ACC112 (cell line): Measurements from ENCODE around the gene RAD51.

ENCODE experiments used
- H2AFZ ChIP-seq: fragments of 200-600 bp; sonication (generic); one replicate; pipeline ENCODE4 v1.6.0; 2017; ENCODE audit warnings: antibody characterized with exemption, low read length; ENCODE audit not compliant: unreplicated experiment
- H3K27ac ChIP-seq: fragments of 200-600 bp; sonication (generic); 2 replicates; pipeline ENCODE4 v1.5.1; 2014; ENCODE audit warnings: low read depth, mild to moderate bottlenecking, antibody characterized with exemption, low read length, moderate library complexity
- H3K27me3 ChIP-seq: fragments of 200-600 bp; sonication (generic); 2 replicates; pipeline ENCODE4 v1.6.1; 2014; ENCODE audit warnings: mild to moderate bottlenecking, antibody characterized with exemption, low read length, moderate library complexity, mixed read lengths; ENCODE audit not compliant: insufficient read depth
- H3K36me3 ChIP-seq: fragments of 200-600 bp; sonication (generic); 2 replicates; pipeline ENCODE4 v1.6.1; 2016; ENCODE audit warnings: mild to moderate bottlenecking, antibody characterized with exemption, low read length, moderate library complexity, mixed read lengths; ENCODE audit not compliant: insufficient read depth
- H3K4me1 ChIP-seq: fragments of 200-600 bp; sonication (generic); one replicate; pipeline ENCODE4 v1.6.1; 2016; ENCODE audit warnings: low read length, mixed read lengths; ENCODE audit not compliant: insufficient read depth, unreplicated experiment, control insufficient read depth
- H3K4me3 ChIP-seq: fragments of 200-600 bp; sonication (generic); 2 replicates; pipeline ENCODE4 v1.5.1; 2014; ENCODE audit warnings: mild to moderate bottlenecking, low read depth, low read length
- H3K79me2 ChIP-seq: fragments of 200-600 bp; sonication (generic); one replicate; pipeline ENCODE4 v1.6.0; 2016; ENCODE audit warnings: low read length; ENCODE audit not compliant: control insufficient read depth, unreplicated experiment, insufficient read depth

Gene RAD51

DNA sequence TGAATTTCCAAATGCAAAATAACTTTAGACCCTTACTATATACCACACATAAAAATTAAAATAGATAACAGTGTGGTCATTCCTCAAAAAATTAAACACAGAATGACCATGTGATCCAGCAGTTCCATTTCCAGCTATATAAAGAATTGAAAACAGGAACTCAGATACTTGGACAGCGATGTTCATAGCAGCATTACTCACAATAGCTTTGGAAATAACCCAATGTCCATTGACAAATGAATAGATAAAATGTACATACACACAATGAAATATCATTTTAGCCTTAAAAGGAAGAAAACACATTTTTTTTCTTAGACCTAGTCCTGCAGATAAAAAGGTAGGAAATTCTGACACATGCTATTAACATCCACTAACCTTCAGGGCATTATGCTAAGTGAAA, 26.7 kb downstream of the RAD51 start:
- H3K27ac ChIP-seq = no peak overlapping the region
- no peak overlapping the region for H2AFZ ChIP-seq
- no peaks in the 10 kb centered on the region for H3K27me3 ChIP-seq
- H3K79me2 ChIP-seq = no peaks in the 10 kb centered on the region
- no peak overlapping the region for H3K4me3 ChIP-seq
- H3K36me3 ChIP-seq = peaks cover 8% of the 10 kb centered on the region
- H3K4me1 ChIP-seq = no peaks in the 10 kb centered on the region

GRCh38 chr15:40722354-40722753, 27.4 kb downstream of the RAD51 start:
- H3K79me2 ChIP-seq = no peaks in the 10 kb centered on the region
- no peak overlapping the region for H3K4me3 ChIP-seq
- no peak overlapping the region for H3K27ac ChIP-seq
- no peaks in the 10 kb centered on the region for H3K27me3 ChIP-seq
- H3K36me3 ChIP-seq = peaks cover 8% of the 10 kb centered on the region
- H3K4me1 ChIP-seq = no peaks in the 10 kb centered on the region
- H2AFZ ChIP-seq = no peak overlapping the region

DNA sequence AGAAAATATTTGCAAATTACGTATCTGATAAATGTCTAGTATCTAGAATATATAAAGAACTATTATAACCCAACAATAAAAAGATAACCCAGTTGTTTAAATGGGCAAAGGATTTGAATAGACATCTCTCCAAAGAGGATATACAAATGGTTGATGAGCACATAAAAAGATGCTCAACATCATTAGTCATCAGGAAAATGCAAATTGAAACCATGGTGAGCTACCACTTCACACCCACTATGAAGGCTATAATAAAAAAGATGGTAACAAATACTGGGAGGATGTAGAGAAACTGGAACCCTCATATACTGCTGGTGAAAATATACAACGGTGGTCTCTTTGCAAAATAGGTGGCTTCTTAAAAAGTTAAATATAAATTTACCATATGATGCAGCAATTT, 28.0 kb downstream of the RAD51 start:
- no peaks in the 10 kb centered on the region for H3K27me3 ChIP-seq
- no peak overlapping the region for H3K4me3 ChIP-seq
- no peaks in the 10 kb centered on the region for H3K4me1 ChIP-seq
- H2AFZ ChIP-seq = no peak overlapping the region
- no peak overlapping the region for H3K27ac ChIP-seq
- H3K36me3 ChIP-seq = peaks cover 8% of the 10 kb centered on the region
- no peaks in the 10 kb centered on the region for H3K79me2 ChIP-seq

DNA sequence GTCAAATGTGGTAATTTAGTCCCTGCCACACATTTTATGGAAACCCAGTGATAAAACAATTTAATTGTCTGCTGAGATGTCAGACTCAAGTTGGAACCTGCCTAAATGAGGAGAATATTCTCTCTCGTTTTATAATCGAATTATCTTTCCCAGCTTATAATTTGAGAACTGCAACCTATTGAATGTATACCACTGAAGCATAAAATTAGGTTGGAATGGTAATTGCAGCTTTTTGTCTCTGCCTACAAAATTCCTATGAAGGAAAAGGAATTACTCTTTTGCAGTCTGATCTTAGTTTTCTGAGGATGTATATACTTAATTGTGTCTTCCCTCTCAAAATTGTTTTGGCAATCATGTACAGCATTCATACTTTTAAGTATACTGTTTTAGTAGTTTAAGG, 28.9 kb downstream of the RAD51 start:
- no peaks in the 10 kb centered on the region for H3K4me1 ChIP-seq
- H2AFZ ChIP-seq = no peak overlapping the region
- no peak overlapping the region for H3K27ac ChIP-seq
- peaks cover 10% of the 10 kb centered on the region for H3K36me3 ChIP-seq
- no peaks in the 10 kb centered on the region for H3K79me2 ChIP-seq
- H3K4me3 ChIP-seq = no peak overlapping the region
- no peaks in the 10 kb centered on the region for H3K27me3 ChIP-seq

GRCh38 chr15:40731034-40731433, 36.1 kb downstream of the RAD51 start:
- H3K79me2 ChIP-seq = no peaks in the 10 kb centered on the region
- H3K4me3 ChIP-seq = no peak overlapping the region
- no peaks in the 10 kb centered on the region for H3K4me1 ChIP-seq
- no peaks in the 10 kb centered on the region for H3K27me3 ChIP-seq
- no peak overlapping the region for H2AFZ ChIP-seq
- H3K27ac ChIP-seq = no peak overlapping the region
- H3K36me3 ChIP-seq = peaks cover 30% of the 10 kb centered on the region

DNA sequence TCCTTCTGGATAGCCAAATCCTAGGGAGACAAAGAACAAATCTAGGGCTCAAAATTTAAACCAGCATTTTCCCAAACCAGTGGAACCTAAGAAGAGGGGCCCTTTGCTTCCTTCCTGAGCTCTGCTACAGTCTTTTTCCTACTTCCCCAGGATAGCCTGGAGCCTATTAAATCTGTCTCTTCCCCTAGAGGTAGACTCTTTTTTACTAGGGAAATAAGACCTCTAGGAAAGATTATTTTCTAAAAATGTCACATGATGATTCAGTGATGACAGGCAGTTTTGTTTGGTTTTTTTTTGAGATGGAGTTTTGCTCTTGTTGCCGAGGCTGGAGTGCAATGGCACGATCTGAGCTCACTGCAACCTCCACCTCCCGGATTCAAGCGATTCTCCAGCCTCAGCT, 41.6 kb downstream of the RAD51 start:
- H3K79me2 ChIP-seq = no peaks in the 10 kb centered on the region
- no peak overlapping the region for H2AFZ ChIP-seq
- no peak overlapping the region for H3K27ac ChIP-seq
- no peaks in the 10 kb centered on the region for H3K27me3 ChIP-seq
- no peak overlapping the region for H3K4me3 ChIP-seq
- H3K36me3 ChIP-seq = peaks cover 19% of the 10 kb centered on the region
- H3K4me1 ChIP-seq = no peaks in the 10 kb centered on the region

DNA sequence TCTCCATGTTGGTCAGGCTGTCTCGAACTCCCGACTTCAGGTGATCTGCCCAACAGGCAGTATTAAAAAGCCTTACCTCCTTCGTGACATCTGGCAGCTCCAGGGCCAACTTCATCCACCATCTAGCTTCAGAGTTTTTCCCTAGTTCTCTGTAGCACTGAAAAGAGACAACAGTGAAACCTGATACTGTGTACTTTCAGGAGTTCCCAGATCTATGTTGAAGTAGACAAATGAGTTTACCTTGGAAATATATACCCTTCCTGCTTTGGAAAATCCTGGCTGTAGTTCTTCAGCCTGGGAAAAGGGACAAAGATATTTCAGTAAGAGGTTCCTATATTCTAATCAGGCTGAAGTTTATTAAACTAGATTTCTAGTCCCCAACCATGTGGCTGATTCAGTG, 42.1 kb downstream of the RAD51 start:
- no peak overlapping the region for H3K4me3 ChIP-seq
- no peak overlapping the region for H2AFZ ChIP-seq
- no peaks in the 10 kb centered on the region for H3K4me1 ChIP-seq
- no peak overlapping the region for H3K27ac ChIP-seq
- H3K27me3 ChIP-seq = no peaks in the 10 kb centered on the region
- H3K79me2 ChIP-seq = no peaks in the 10 kb centered on the region
- peaks cover 14% of the 10 kb centered on the region for H3K36me3 ChIP-seq

DNA sequence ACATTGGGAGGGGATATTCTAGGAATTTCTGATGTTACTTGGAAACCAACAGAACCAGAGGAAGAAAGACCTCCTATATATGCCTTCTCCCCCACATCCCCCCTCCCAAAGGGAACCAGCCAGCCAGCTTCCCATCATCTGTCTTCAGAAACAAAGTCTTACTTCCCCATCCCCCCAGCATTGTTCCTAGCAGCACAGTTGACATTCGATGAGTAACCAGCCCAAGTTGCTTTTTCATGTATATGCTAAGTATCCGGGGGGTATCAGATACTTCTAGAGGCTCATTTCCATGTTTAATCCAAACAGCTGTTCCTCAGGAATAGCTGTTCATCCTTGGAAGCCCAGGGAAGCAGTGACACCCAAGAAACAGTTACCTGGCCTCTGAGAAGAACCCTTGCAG, 44.1 kb downstream of the RAD51 start:
- no peak overlapping the region for H3K27ac ChIP-seq
- no peak overlapping the region for H3K4me3 ChIP-seq
- no peak overlapping the region for H2AFZ ChIP-seq
- no peaks in the 10 kb centered on the region for H3K79me2 ChIP-seq
- H3K36me3 ChIP-seq = peaks cover 18% of the 10 kb centered on the region
- H3K27me3 ChIP-seq = no peaks in the 10 kb centered on the region
- H3K4me1 ChIP-seq = peaks cover 7% of the 10 kb centered on the region

- Histone ChIP-seq H3K79me2 (no peaks in the 10 kb centered on the region), H2AFZ (no peak overlapping the region), H3K36me3 (peaks cover 18% of the 10 kb centered on the region), H3K27ac (no peak overlapping the region), H3K27me3 (no peaks in the 10 kb centered on the region), H3K4me1 (peaks cover 16% of the 10 kb centered on the region), H3K4me3 (no peak overlapping the region)
Measured at GRCh38 chr15:40739854-40740253, 44.9 kb downstream of the RAD51 start.

DNA sequence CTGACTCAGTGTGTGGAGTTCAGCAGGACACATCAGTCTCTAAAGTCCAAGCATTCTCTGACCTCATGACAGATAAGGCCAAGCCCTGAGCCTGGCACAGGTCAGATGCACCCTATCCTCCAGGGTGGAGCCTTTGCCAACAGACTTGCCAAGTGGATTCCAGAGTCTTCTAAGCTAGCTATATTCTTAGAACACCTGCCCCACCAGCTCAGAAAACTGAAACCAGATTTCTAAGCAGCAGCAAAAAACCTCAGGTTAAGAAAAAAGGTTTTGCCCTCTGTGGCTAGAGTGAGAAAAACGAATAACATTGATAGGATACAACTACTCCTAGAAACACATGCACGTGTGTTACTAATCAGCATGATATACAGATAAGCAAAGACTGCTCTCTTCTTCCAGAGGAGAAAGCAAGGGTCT, 48.5 kb downstream of the RAD51 start:
- H3K79me2 ChIP-seq = no peaks in the 10 kb centered on the region
- no peaks in the 10 kb centered on the region for H3K27me3 ChIP-seq
- H3K4me1 ChIP-seq = peaks cover 32% of the 10 kb centered on the region
- H3K27ac ChIP-seq = peak overlapping the region; percentile 38; the same call in 1 of the 2 replicates
- peaks cover 5% of the 10 kb centered on the region; the same call in 1 of the 2 replicates for H3K36me3 ChIP-seq
- no peak overlapping the region for H2AFZ ChIP-seq
- no peak overlapping the region for H3K4me3 ChIP-seq

GRCh38 chr15:40743921-40744814, 49.2 kb downstream of the RAD51 start:
- Histone ChIP-seq H3K36me3 (peaks cover 5% of the 10 kb centered on the region; the same call in 1 of the 2 replicates), H3K4me3 (no peak overlapping the region), H3K27ac (peak overlapping the region; percentile 38; the same call in 1 of the 2 replicates), H3K4me1 (peaks cover 32% of the 10 kb centered on the region), H3K27me3 (no peaks in the 10 kb centered on the region), H2AFZ (no peak overlapping the region), H3K79me2 (no peaks in the 10 kb centered on the region)
